HG03469 (cell line): ENCODE results near the gene TRIM41.
"Not testable (repeated sequence)": the region's sequence is repeated elsewhere in the genome, so short reads cannot be mapped to it uniquely, and the experiment has no call there.

ENCODE experiments used
- ATAC-seq: cut with Tn5 transposase; IDR thresholded peaks from one replicate; pipeline ENCODE4 v1.9.1; 2021; ENCODE audit warnings: mild to moderate bottlenecking, moderate library complexity, moderate number of reproducible peaks; ENCODE audit not compliant: unreplicated experiment

TRIM41 gene

DNA sequence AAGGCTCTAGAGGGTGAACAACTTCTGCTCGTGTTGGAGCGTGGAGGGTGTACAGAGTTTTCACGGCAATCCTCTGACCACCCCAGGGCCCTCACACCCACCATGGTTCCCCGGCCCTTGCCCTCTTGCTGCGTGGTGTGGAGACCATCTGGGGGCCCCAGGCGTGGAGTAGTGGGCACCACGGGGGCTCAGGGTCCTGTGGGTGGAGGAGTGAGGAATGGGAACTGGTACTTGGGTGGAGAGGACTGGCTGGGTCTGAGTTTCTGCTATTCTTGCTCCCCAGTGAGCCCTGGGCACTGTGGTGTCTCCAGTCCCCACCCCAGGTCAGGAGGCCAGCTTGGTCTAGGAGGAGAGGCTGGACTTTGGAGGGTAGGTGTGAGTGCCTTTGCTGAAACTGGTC is 59.8 kb downstream of the TRIM41 start:
- ATAC-seq: no peak

- ATAC-seq: no peak
These were observed 60.3 kb downstream of the TRIM41 start for GRCh38 chr5:181283347-181283746.

- not testable (repeated sequence) for ATAC-seq
These were observed 61.0 kb downstream of the TRIM41 start for GRCh38 chr5:181283841-181284755.
